Body of pancreas (tissue), 4 donors: ENCODE results near the gene SHROOM1. TPM values are rescaled to one million over a fixed set of nuclear protein-coding genes. Genes with fewer than 3 reads are reported as not detected.

ENCODE experiments used
- ATAC-seq: fragments of 150-250 bp; one replicate; pipeline ENCODE4 v1.9.1; 2016
- DNase-seq, 4 donors: peaks; one replicate each; pipeline ENCODE4 v3.0.0-alpha.2; 2019
- H3K27ac ChIP-seq, 4 donors: fragments of 200-600 bp; sonication (generic); 1 replicate in 3 of 4; 2 replicates in 1 of 4; pipeline versions ENCODE4 v1.5.1 to v1.6.1; 2016 to 2019; ENCODE audit warnings: mild to moderate bottlenecking in 1 of 4, mixed read lengths in 1 of 4, moderate library complexity in 1 of 4
- H3K27me3 ChIP-seq, 2 donors: fragments of 200-600 bp; sonication (generic); one replicate each; pipeline ENCODE4 v1.6.0; 2016; ENCODE audit warnings: mild to moderate bottlenecking in 1 of 2
- H3K36me3 ChIP-seq, 2 donors: fragments of 200-600 bp; sonication (generic); replicated peaks in 1 of 2; 2 replicates each; pipeline ENCODE4 v1.5.1; 2016; ENCODE audit warnings: low read depth in 2 of 2; ENCODE audit not compliant: insufficient read depth in 1 of 2
- H3K4me1 ChIP-seq: fragments of 200-600 bp; sonication (generic); one replicate; pipeline ENCODE4 v1.6.0; 2016
- H3K4me3 ChIP-seq, 2 donors: fragments of 200-600 bp; sonication (generic); 1 replicate in 1 of 2; 2 replicates in 1 of 2; pipeline ENCODE4 v1.5.1; 2016 to 2019
- H3K9me3 ChIP-seq, 3 donors: fragments of 200-600 bp; sonication (generic); 1 replicate in 2 of 3; 2 replicates in 1 of 3; pipeline ENCODE4 v1.5.1; 2016
- CTCF ChIP-seq, 7 experiments: fragments of 450-650 bp in 4 of 7; fragments of 200-600 bp in 3 of 7; sonication (generic) in 3 of 7; IDR thresholded peaks; one replicate each; pipeline ENCODE4 v1.5.1; 2016 to 2019; ENCODE audit warnings: antibody characterized with exemption in 7 of 7
- POLR2A ChIP-seq, 3 donors: fragments of 450-650 bp; IDR thresholded peaks; one replicate each; pipeline ENCODE4 v1.6.1; 2016; ENCODE audit warnings: antibody characterized with exemption in 3 of 3, mild to moderate bottlenecking in 2 of 3
- WGBS, 2 donors: methylation state at CpG; one replicate each; pipeline ENCODE4 v1.1.5; 2017; 5-methylcytosine and 5-hydroxymethylcytosine counted together
- intact Hi-C: fragments of 100-400 bp; cut with DNase I; formaldehyde crosslinking; loops from one replicate; pipeline ENCODE4 v1.15.1; 2023
- total RNA-seq, 2 donors: library from RNA; depleted of rRNA; stranded (reverse); fragments of >200 nt; gene quantifications; one replicate each; pipeline ENCODE4 v1.1.0, GENCODE V29; 2016

SHROOM1 gene
- total RNA-seq, 2 donors from 2014 or later: 19.5 to 27.4 TPM

- Histone ChIP-seq H3K9me3 (no peaks in the 10 kb centered on the region), H3K27me3 (no peaks in the 10 kb centered on the region), H3K27ac (peak overlapping the region; percentile 73 to 82 (median 78)), H3K4me1 (peaks cover 41% of the 10 kb centered on the region), H3K4me3 (no peak overlapping the region), H3K36me3 (no peaks in the 10 kb centered on the region)
- no peak for DNase-seq
- WGBS, 2 donors: 82 to 97% methylated on average over 3 of the region's 3 CpGs
- TF ChIP-seq CTCF (IDR thresholded peaks at IDR 0.05): no peak
- TF ChIP-seq POLR2A (IDR thresholded peaks at IDR 0.05): no peak
- ATAC-seq: no peak
- intact Hi-C loops: no loop called here
Observed at GRCh38 chr5:132873930-132874271, 43.5 kb upstream of the SHROOM1 start.

GRCh38 chr5:132873119-132873929 lies 42.9 kb upstream of the SHROOM1 start, which contains the start of gene LEAP2:
TSS of gene LEAP2 (plus strand) at chr5:132873668. CDS start at chr5:132873695, 27 bp downstream.
- H3K27ac ChIP-seq: peak within 1 kb of the TSS; percentile 73 to 82 (median 78)
- 25 to 31% methylated on average over 6 of the region's 6 CpGs for WGBS, 2 donors
- H3K27me3 ChIP-seq: no peaks in the 10 kb centered on the region
- TF ChIP-seq CTCF (IDR thresholded peaks at IDR 0.05) (no peak), POLR2A (IDR thresholded peaks at IDR 0.05) (peak in 2 of 3 donors; percentile 15 to 37)
- intact Hi-C loops: no loop called here
- H3K36me3 ChIP-seq: no peaks in the 10 kb centered on the region
- H3K4me1 ChIP-seq: peaks cover 42% of the 10 kb centered on the region
- H3K9me3 ChIP-seq: no peaks in the 10 kb centered on the region
- ATAC-seq (peak; percentile 88), DNase-seq (peak; percentile 49 to 84 (median 59))
- H3K4me3 ChIP-seq: no peak within 1 kb of the TSS

GRCh38 chr5:132872788-132873118 lies 42.3 kb upstream of the SHROOM1 start:
- Histone ChIP-seq H3K9me3 (no peaks in the 10 kb centered on the region), H3K27ac (peak overlapping the region; percentile 55 to 82 (median 78)), H3K36me3 (no peaks in the 10 kb centered on the region), H3K4me3 (no peak overlapping the region), H3K4me1 (peaks cover 44% of the 10 kb centered on the region), H3K27me3 (no peaks in the 10 kb centered on the region)
- DNase-seq: no peak
- WGBS, 2 donors: 79 to 86% methylated on average over 1 of the region's 1 CpG
- intact Hi-C loops: no loop called here
- no peak for TF ChIP-seq POLR2A (IDR thresholded peaks at IDR 0.05)
- no peak for TF ChIP-seq CTCF (IDR thresholded peaks at IDR 0.05)
- ATAC-seq: peak; percentile 3

GRCh38 chr5:132871459-132872284 lies 41.2 kb upstream of the SHROOM1 start:
- Histone ChIP-seq H3K27ac (peak overlapping the region; percentile 55 to 82 (median 78)), H3K4me3 (no peak overlapping the region), H3K9me3 (no peaks in the 10 kb centered on the region), H3K4me1 (peaks cover 50% of the 10 kb centered on the region), H3K36me3 (no peaks in the 10 kb centered on the region), H3K27me3 (no peaks in the 10 kb centered on the region)
- intact Hi-C loops: no loop called here
- DNase-seq (no peak), ATAC-seq (no peak)
- no peak for TF ChIP-seq POLR2A (IDR thresholded peaks at IDR 0.05)
- TF ChIP-seq CTCF (IDR thresholded peaks at IDR 0.05): no peak
- WGBS, 2 donors: 75 to 83% methylated on average over 5 of the region's 5 CpGs
